Spleen (tissue), 13 donors: ENCODE data around the gene SCRG1. TPM values are rescaled to one million over a fixed set of nuclear protein-coding genes. Genes with fewer than 3 reads are reported as not detected.
A peak's percentile ranks its signal among the peaks of the same experiment; 100 is the strongest.

Experiments
- DNase-seq: peaks from one replicate; pipeline ENCODE4 v3.0.0-alpha.2; 2020
- H3K27ac ChIP-seq, 8 donors: fragments of 200-600 bp; sonication (generic) in 7 of 8; 1 replicate in 4 of 8; 2 replicates in 4 of 8; pipeline versions ENCODE4 v1.5.0 to v1.8.0; 2016 to 2021; ENCODE audit warnings: inconsistent platforms in 4 of 8, mild to moderate bottlenecking in 4 of 8, moderate library complexity in 1 of 8
- H3K27me3 ChIP-seq, 7 donors: fragments of 200-600 bp; sonication (generic) in 6 of 7; replicated peaks in 1 of 7; 1 replicate in 4 of 7; 2 replicates in 3 of 7; pipeline versions ENCODE4 v1.5.0 to v1.8.0; 2016 to 2021; ENCODE audit warnings: inconsistent platforms in 3 of 7, mild to moderate bottlenecking in 1 of 7
- H3K36me3 ChIP-seq, 6 donors: fragments of 200-600 bp; sonication (generic) in 5 of 6; 1 replicate in 4 of 6; 2 replicates in 2 of 6; pipeline versions ENCODE4 v1.5.0 to v1.8.0; 2016 to 2021; ENCODE audit warnings: inconsistent platforms in 2 of 6
- H3K4me1 ChIP-seq, 6 donors: fragments of 200-600 bp; sonication (generic) in 5 of 6; 1 replicate in 3 of 6; 2 replicates in 3 of 6; pipeline versions ENCODE4 v1.5.0 to v1.8.0; 2016 to 2021; ENCODE audit warnings: inconsistent platforms in 3 of 6
- H3K4me3 ChIP-seq, 8 donors: fragments of 200-600 bp; sonication (generic) in 7 of 8; 1 replicate in 4 of 8; 2 replicates in 4 of 8; pipeline versions ENCODE4 v1.5.0 to v1.8.0; 2016 to 2021; ENCODE audit warnings: inconsistent platforms in 4 of 8, mild to moderate bottlenecking in 4 of 8, moderate library complexity in 2 of 8
- H3K9me3 ChIP-seq, 8 donors: fragments of 200-600 bp; sonication (generic) in 7 of 8; 1 replicate in 4 of 8; 2 replicates in 4 of 8; pipeline versions ENCODE4 v1.5.0 to v1.8.0; 2016 to 2021; ENCODE audit warnings: inconsistent platforms in 4 of 8
- CTCF ChIP-seq, 11 experiments: fragments of 200-600 bp in 7 of 11; fragments of 450-650 bp in 4 of 11; sonication (generic) in 4 of 11; IDR thresholded peaks in 8 of 11; conservative IDR thresholded peaks in 3 of 11; 1 replicate in 7 of 11; 2 replicates in 4 of 11; pipeline versions ENCODE4 v1.4.0 to v1.8.0; 2016 to 2021; ENCODE audit warnings: antibody characterized with exemption in 11 of 11, inconsistent platforms in 4 of 11, mild to moderate bottlenecking in 1 of 11
- POLR2A ChIP-seq, 3 donors: fragments of 450-650 bp; IDR thresholded peaks; one replicate each; pipeline ENCODE4 v1.5.1; 2017; ENCODE audit warnings: antibody characterized with exemption in 3 of 3, mild to moderate bottlenecking in 1 of 3
- POLR2AphosphoS5 ChIP-seq, 3 donors: sonication (generic); formaldehyde crosslinking; IDR thresholded peaks; one replicate each; pipeline ENCODE4 v1.5.1; 2017; ENCODE audit warnings: antibody characterized with exemption in 3 of 3
- WGBS, 5 donors: extraction: QIAGEN DNeasy Blood & Tissue Kit in 3 of 5; methylation state at CpG; one replicate each; pipeline versions ENCODE4 v1.1.5 to v1.1.7; 2013 to 2018; 5-methylcytosine and 5-hydroxymethylcytosine counted together
- intact Hi-C: fragments of 100-400 bp; cut with DNase I; formaldehyde crosslinking; loops from one replicate; pipeline ENCODE4 v1.15.0; 2023; ENCODE audit warnings: low total_unique reads
- long read RNA-seq, 2 donors: transcript quantifications; one replicate each; lab custom pipeline, GENCODE V29; 2026
- polyA plus RNA-seq, 3 donors: library from polyadenylated mRNA; stranded (reverse); fragments of 200-250 nt; gene quantifications; one replicate each; pipeline ENCODE4 v1.2.1, GENCODE V29; 2013
- total RNA-seq, 7 donors: library from RNA; depleted of rRNA in 3 of 7; stranded (reverse); fragments of >200 nt in 3 of 7; fragmentation: NEBNext Ultra II Directional in 4 of 7; extraction: Animal tissue kit (Norgen Biotek cat#: 25700) in 4 of 7; gene quantifications; one replicate each; pipeline versions ENCODE4 v1.1.0 to v1.2.1, GENCODE V29; 2016 to 2021
- donor health status: healthy with polysubstance abuse.
- donor health status: DM: no; HTN: no; CAD: no; lungs with moderate emphysema.
- donor health status: DM: no; HTN: no; CAD: no.
- donor health status: Bipolar disorder and iron deficiency.
- donor health status: healthy.
- donor health status: DM: no; HTN: no; CAD: no.
- donor health status: DM: yes; HTN: yes; CAD: no.

Gene SCRG1
- total RNA-seq (under 1 TPM in 5 of 7 donors, not detected in 2; 0.09 to 0.79 (median 0.40) TPM), polyA plus RNA-seq (under 1 TPM; 0.11 to 0.32 (median 0.15) TPM)
- long read RNA-seq, donor 1, full-length matches to known transcripts: 2 of 2 reads
- long read RNA-seq, donor 1, partial matches to known transcripts: 0 of 2 reads
- long read RNA-seq, donor 1, other reads (novel, unspliced or antisense): 0 of 2 reads
- long read RNA-seq, donor 2: 0 reads

GRCh38 chr4:173398779-173399415 is at the start of gene SCRG1:
Gene SCRG1 (minus strand): TSS chr4:173399116. CDS start chr4:173391414, 7,702 bp downstream.
- WGBS, 5 donors: 77 to 97% (median 79%) methylated on average over 4 of the region's 4 CpGs
- Histone ChIP-seq H3K36me3 (peaks cover 0 to 22% (median 0%) of the 10 kb centered on the region in 6 donors), H3K4me1 (no peaks in the 10 kb centered on the region), H3K27ac (no peak within 1 kb of the TSS), H3K4me3 (no peak within 1 kb of the TSS), H3K9me3 (no peaks in the 10 kb centered on the region), H3K27me3 (no peaks in the 10 kb centered on the region)
- intact Hi-C loops: no loop called here
- TF ChIP-seq POLR2AphosphoS5 (IDR thresholded peaks at IDR 0.05) (no peak), CTCF (IDR thresholded peaks at IDR 0.05 in 8 of 11, conservative IDR thresholded peaks at IDR 0.05 in 3 of 11) (no peak), POLR2A (IDR thresholded peaks at IDR 0.05) (no peak)
- no peak for DNase-seq

GRCh38 chr4:173448103-173448502 is 49.2 kb upstream of the SCRG1 start:
- Histone ChIP-seq H3K36me3 (no peaks in the 10 kb centered on the region), H3K27ac (peak overlapping the region in 2 of 8 donors; percentile 13 to 51), H3K27me3 (no peaks in the 10 kb centered on the region), H3K4me3 (no peak overlapping the region), H3K4me1 (peaks cover 0 to 7% (median 0%) of the 10 kb centered on the region in 6 donors), H3K9me3 (no peaks in the 10 kb centered on the region)
- intact Hi-C loops: no loop called here
- DNase-seq: no peak
- 62 to 84% (median 81%) methylated on average over 2 of the region's 2 CpGs for WGBS, 5 donors
- TF ChIP-seq POLR2AphosphoS5 (IDR thresholded peaks at IDR 0.05) (no peak), POLR2A (IDR thresholded peaks at IDR 0.05) (no peak), CTCF (IDR thresholded peaks at IDR 0.05 in 8 of 11, conservative IDR thresholded peaks at IDR 0.05 in 3 of 11) (no peak)

- Histone ChIP-seq H3K27me3 (no peaks in the 10 kb centered on the region), H3K36me3 (peaks cover 0 to 7% (median 0%) of the 10 kb centered on the region in 6 donors), H3K4me1 (peaks cover 0 to 7% (median 0%) of the 10 kb centered on the region in 6 donors), H3K4me3 (no peak overlapping the region), H3K9me3 (no peaks in the 10 kb centered on the region), H3K27ac (no peak overlapping the region)
- 69 to 84% (median 80%) methylated on average over 1 of the region's 1 CpG for WGBS, 5 donors
- TF ChIP-seq POLR2AphosphoS5 (IDR thresholded peaks at IDR 0.05) (no peak), POLR2A (IDR thresholded peaks at IDR 0.05) (no peak), CTCF (IDR thresholded peaks at IDR 0.05 in 8 of 11, conservative IDR thresholded peaks at IDR 0.05 in 3 of 11) (no peak)
- intact Hi-C loops: no loop called here
- DNase-seq: no peak
These were observed 47.5 kb upstream of the SCRG1 start for GRCh38 chr4:173446416-173446815.

GRCh38 chr4:173443121-173443520 is 44.2 kb upstream of the SCRG1 start:
- peaks cover 0 to 14% (median 0%) of the 10 kb centered on the region in 6 donors for H3K36me3 ChIP-seq
- no peaks in the 10 kb centered on the region for H3K4me1 ChIP-seq
- no peak overlapping the region for H3K27ac ChIP-seq
- H3K9me3 ChIP-seq: peaks cover 0 to 9% (median 6%) of the 10 kb centered on the region in 8 donors
- TF ChIP-seq POLR2A (IDR thresholded peaks at IDR 0.05): no peak
- no peak for TF ChIP-seq POLR2AphosphoS5 (IDR thresholded peaks at IDR 0.05)
- TF ChIP-seq CTCF (IDR thresholded peaks at IDR 0.05 in 8 of 11, conservative IDR thresholded peaks at IDR 0.05 in 3 of 11): no peak
- H3K4me3 ChIP-seq: no peak overlapping the region
- no peaks in the 10 kb centered on the region for H3K27me3 ChIP-seq
- intact Hi-C loops: no loop called here
- DNase-seq: no peak
